Endothelial cell of umbilical vein (primary cell): ENCODE data around the gene ASTN1. TPM values are rescaled to one million over a fixed set of nuclear protein-coding genes. Genes with fewer than 3 reads are reported as not detected.

Source experiments
- BruUV-seq: library from RNA; stranded (reverse); fragments of 400-500 nt; replicated peaks from 2 replicates; lab custom pipeline; 2021; lab: Mats Ljungman, UMichigan
- CTCF ChIA-PET: fragments of 300-600, 350-600 bp; sonication (Branson Sonifier 250); formaldehyde crosslinking; loops from one replicate; lab custom pipeline; 2021; ENCODE audit warnings: antibody characterized with exemption, inconsistent platforms; lab: Charles Lee
- POLR2A ChIA-PET: fragments of 300-600, 350-600 bp; sonication (Branson Sonifier 250); formaldehyde crosslinking; loops from one replicate; lab custom pipeline; 2021; ENCODE audit warnings: antibody characterized with exemption, inconsistent platforms; lab: Charles Lee
- DNase-seq: peaks from one replicate; pipeline ENCODE4 v3.0.0-alpha.2; 2011; ENCODE audit warnings: low read depth, low spot score
- FAIRE-seq: peaks from 2 replicates; lab custom pipeline; 2011; peaks lifted over from hg19 to GRCh38; lab: Jason Lieb, UNC
- H2AFZ ChIP-seq: 2 replicates; pipeline ENCODE4 v1.6.0; 2012; ENCODE audit warnings: low read depth, low read length, control low read depth, inconsistent platforms
- H3K27ac ChIP-seq: 2 replicates; pipeline ENCODE4 v1.5.1; 2011; ENCODE audit warnings: low read depth, mild to moderate bottlenecking, control low read depth, low read length, moderate library complexity; ENCODE audit not compliant: insufficient read depth
- H3K27me3 ChIP-seq, 2 experiments: 2 replicates each; pipeline versions ENCODE4 v1.6.0 to v1.6.1; 2011; ENCODE audit warnings: low read length in 2 of 2, mixed read lengths in 1 of 2; ENCODE audit not compliant: control insufficient read depth in 2 of 2, insufficient read depth in 2 of 2
- H3K36me3 ChIP-seq, 2 experiments: 2 replicates in 1 of 2; 3 replicates in 1 of 2; pipeline ENCODE4 v1.5.1; 2011; ENCODE audit warnings: low read length in 2 of 2, mild to moderate bottlenecking in 1 of 2, moderate library complexity in 1 of 2; ENCODE audit not compliant: control insufficient read depth in 2 of 2, insufficient read depth in 2 of 2; ENCODE audit errors: extremely low read depth in 1 of 2
- H3K4me1 ChIP-seq: 3 replicates; pipeline ENCODE4 v1.5.1; 2011; ENCODE audit warnings: mild to moderate bottlenecking, low read length; ENCODE audit not compliant: control insufficient read depth, insufficient read depth; ENCODE audit errors: extremely low read depth
- H3K4me2 ChIP-seq: 2 replicates; pipeline ENCODE4 v1.6.1; 2011; ENCODE audit warnings: low read length, control low read depth, mixed read lengths; ENCODE audit not compliant: insufficient read depth
- H3K4me3 ChIP-seq, 3 experiments: fragments of 200-600 bp in 1 of 3; sonication (generic), shearing (Covaris generic) in 1 of 3; replicated peaks in 1 of 3; 2 replicates each; pipeline ENCODE4 v1.5.1; 2011 to 2016; ENCODE audit warnings: control low read depth in 3 of 3, low read length in 3 of 3, mild to moderate bottlenecking in 2 of 3, inconsistent platforms in 1 of 3, low read depth in 1 of 3, moderate library complexity in 1 of 3; ENCODE audit not compliant: insufficient read depth in 1 of 3
- H3K79me2 ChIP-seq: 2 replicates; pipeline ENCODE4 v1.6.0; 2012; ENCODE audit warnings: low read length, inconsistent platforms; ENCODE audit not compliant: control insufficient read depth, insufficient read depth
- H3K9ac ChIP-seq: replicated peaks from 2 replicates; pipeline ENCODE3; 2011; ENCODE audit warnings: low read length, control low read depth; ENCODE audit not compliant: insufficient read depth; ENCODE audit errors: extremely low read depth
- H3K9me1 ChIP-seq: replicated peaks from 3 replicates; pipeline ENCODE4 v1.6.0; 2011; ENCODE audit warnings: mild to moderate bottlenecking, low read length; ENCODE audit not compliant: control insufficient read depth, insufficient read depth; ENCODE audit errors: extremely low read depth
- H3K9me3 ChIP-seq: replicated peaks from 2 replicates; pipeline ENCODE4 v1.5.1; 2012; ENCODE audit warnings: low read length, inconsistent platforms; ENCODE audit not compliant: control insufficient read depth, insufficient read depth
- H4K20me1 ChIP-seq: replicated peaks from 2 replicates; pipeline ENCODE3; 2011; ENCODE audit warnings: mild to moderate bottlenecking, low read length; ENCODE audit not compliant: control insufficient read depth, insufficient read depth; ENCODE audit errors: extremely low read depth
- EZH2 ChIP-seq: IDR thresholded peaks from 2 replicates; pipeline ENCODE4 v1.6.1; 2012; ENCODE audit warnings: borderline replicate concordance, low read depth, mild to moderate bottlenecking, moderate library complexity, low read length, inconsistent platforms; ENCODE audit not compliant: severe bottlenecking
- FOS ChIP-seq: IDR thresholded peaks from 2 replicates; pipeline ENCODE4 v1.6.1; 2011; ENCODE audit warnings: mild to moderate bottlenecking, low read length, moderate library complexity, borderline replicate concordance; ENCODE audit not compliant: insufficient read depth
- GATA2 ChIP-seq: IDR thresholded peaks from 2 replicates; pipeline ENCODE4 v1.7.0; 2011; ENCODE audit warnings: low read depth, mild to moderate bottlenecking, moderate library complexity, mixed read lengths, low read length; ENCODE audit not compliant: insufficient read length, insufficient read depth
- JUN ChIP-seq: IDR thresholded peaks from 2 replicates; pipeline ENCODE4 v1.6.1; 2011; ENCODE audit warnings: borderline replicate concordance, low read depth; ENCODE audit not compliant: insufficient read length, insufficient read depth
- MYC ChIP-seq: IDR thresholded peaks from one replicate; pipeline ENCODE4 v1.6.1; 2011; ENCODE audit warnings: mild to moderate bottlenecking, low read depth, low read length
- POLR2A ChIP-seq: IDR thresholded peaks from 2 replicates; pipeline ENCODE4 v1.6.1; 2012; ENCODE audit warnings: low read depth, mild to moderate bottlenecking, control low read depth, low read length
- POLR2AphosphoS5 ChIP-seq: IDR thresholded peaks from 2 replicates; pipeline ENCODE4 v1.6.1; 2012; ENCODE audit warnings: low read depth, mild to moderate bottlenecking, control low read depth, low read length, moderate library complexity; ENCODE audit not compliant: insufficient read depth
- dilution Hi-C: fragments of 300-500 bp; cut with MboI; formaldehyde crosslinking; loops from one replicate; pipeline ENCODE4 v1.15.0; 2019; ENCODE audit warnings: low sequenced_read_pairs; ENCODE audit not compliant: extremely low pct_ligation_motif_present
- intact Hi-C: fragments of 100-400 bp; cut with micrococcal nuclease; formaldehyde crosslinking; loops from one replicate; pipeline ENCODE4 v1.10.0; 2022
- polyA plus RNA-seq, 4 experiments: library from polyadenylated mRNA; depleted of rRNA in 3 of 4; stranded (reverse) in 3 of 4; unstranded in 1 of 4; fragments of >200 nt; gene quantifications; 2 replicates each; pipeline versions ENCODE4 v1.2.1 to v1.2.3, GENCODE V29; 2011 to 2012; ENCODE audit warnings: missing spikeins in 1 of 4
- total RNA-seq: library from RNA; stranded (reverse); gene quantifications from 2 replicates; pipeline ENCODE4 v1.2.3, GENCODE V29; 2021
- TF ChIP-seq, protein P1 (sequence below), 2 donors: IDR thresholded peaks; 1 replicate in 1 of 2; 2 replicates in 1 of 2; pipeline ENCODE4 v1.5.1; 2011; ENCODE audit warnings: low read length in 2 of 2, mild to moderate bottlenecking in 2 of 2, moderate library complexity in 2 of 2, control low read depth in 1 of 2, inconsistent platforms in 1 of 2, low read depth in 1 of 2; ENCODE audit not compliant: insufficient read depth in 1 of 2; ENCODE audit errors: extremely low read depth in 1 of 2
- TF ChIP-seq, protein P2 (sequence below): IDR thresholded peaks from 2 replicates; pipeline ENCODE4 v1.6.1; 2011; ENCODE audit not compliant: insufficient read depth, insufficient read length

ASTN1 gene
- total and polyA plus RNA-seq, 2 donors (not counting 3 experiments of a cell fraction or from before 2014, with no cell fraction given): 0.04 TPM; not detected in 1

DNA sequence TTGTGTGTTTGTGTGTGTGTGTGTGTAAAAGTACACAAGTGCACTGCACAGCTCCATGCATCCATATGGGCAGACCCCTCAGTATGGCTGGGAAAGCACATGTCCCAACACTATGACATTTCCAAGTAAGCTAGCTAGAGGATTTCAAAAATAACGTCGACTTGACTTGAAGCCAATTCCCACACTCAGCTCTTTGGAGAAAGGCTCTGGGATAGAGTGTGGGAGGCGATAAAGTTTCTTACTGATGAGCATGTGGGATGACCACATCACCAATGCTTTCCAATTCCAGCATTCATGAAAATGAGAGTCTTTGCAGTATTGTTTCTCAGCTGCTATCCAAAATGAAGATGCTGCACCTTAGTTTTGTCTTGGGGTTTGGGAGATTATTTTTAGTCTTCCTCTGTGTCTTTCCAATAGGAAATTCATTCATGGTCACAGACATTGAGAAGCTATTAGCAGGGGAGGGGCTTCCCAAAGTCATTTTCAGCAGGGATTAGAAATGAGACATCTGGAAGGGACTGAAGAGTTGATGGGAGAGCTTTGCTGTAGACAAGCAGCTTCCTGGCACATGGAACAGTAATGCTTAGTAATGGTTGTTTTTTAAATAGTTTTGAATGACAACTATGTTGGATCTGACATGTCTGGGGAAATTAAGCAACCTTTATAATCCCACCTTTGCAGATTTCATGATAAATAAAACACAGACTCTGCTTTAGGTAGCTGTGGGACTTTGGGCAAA is 143.5 kb downstream of the ASTN1 start:
- Histone ChIP-seq H3K79me2 (no peaks in the 10 kb centered on the region), H2AFZ (no peak overlapping the region), H3K9ac (no peak overlapping the region), H3K4me3 (no peak overlapping the region), H4K20me1 (no peaks in the 10 kb centered on the region), H3K9me1 (no peaks in the 10 kb centered on the region), H3K4me1 (no peaks in the 10 kb centered on the region), H3K27ac (no peak overlapping the region), H3K4me2 (no peak overlapping the region), H3K9me3 (peaks cover 2% of the 10 kb centered on the region), H3K27me3 (no peaks in the 10 kb centered on the region), H3K36me3 (no peaks in the 10 kb centered on the region)
- ChIA-PET POLR2A (no interaction called here), CTCF (no interaction called here)
- FAIRE-seq (no peak), DNase-seq (no peak)
- dilution Hi-C loops: no loop called here
- TF ChIP-seq MYC: no peak
- TF ChIP-seq, protein P1, sequence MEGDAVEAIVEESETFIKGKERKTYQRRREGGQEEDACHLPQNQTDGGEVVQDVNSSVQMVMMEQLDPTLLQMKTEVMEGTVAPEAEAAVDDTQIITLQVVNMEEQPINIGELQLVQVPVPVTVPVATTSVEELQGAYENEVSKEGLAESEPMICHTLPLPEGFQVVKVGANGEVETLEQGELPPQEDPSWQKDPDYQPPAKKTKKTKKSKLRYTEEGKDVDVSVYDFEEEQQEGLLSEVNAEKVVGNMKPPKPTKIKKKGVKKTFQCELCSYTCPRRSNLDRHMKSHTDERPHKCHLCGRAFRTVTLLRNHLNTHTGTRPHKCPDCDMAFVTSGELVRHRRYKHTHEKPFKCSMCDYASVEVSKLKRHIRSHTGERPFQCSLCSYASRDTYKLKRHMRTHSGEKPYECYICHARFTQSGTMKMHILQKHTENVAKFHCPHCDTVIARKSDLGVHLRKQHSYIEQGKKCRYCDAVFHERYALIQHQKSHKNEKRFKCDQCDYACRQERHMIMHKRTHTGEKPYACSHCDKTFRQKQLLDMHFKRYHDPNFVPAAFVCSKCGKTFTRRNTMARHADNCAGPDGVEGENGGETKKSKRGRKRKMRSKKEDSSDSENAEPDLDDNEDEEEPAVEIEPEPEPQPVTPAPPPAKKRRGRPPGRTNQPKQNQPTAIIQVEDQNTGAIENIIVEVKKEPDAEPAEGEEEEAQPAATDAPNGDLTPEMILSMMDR (IDR thresholded peaks at IDR 0.05; ENCODE audit: extremely low read depth in 1 of 2, insufficient read depth in 1 of 2, low read depth in 1 of 2, low read length in 2 of 2): no peak
- no peak for TF ChIP-seq EZH2
- no peak for TF ChIP-seq GATA2
- no peak for TF ChIP-seq JUN
- TF ChIP-seq POLR2AphosphoS5: no peak
- no peak for TF ChIP-seq POLR2A
- TF ChIP-seq FOS: no peak
- TF ChIP-seq, protein P2, sequence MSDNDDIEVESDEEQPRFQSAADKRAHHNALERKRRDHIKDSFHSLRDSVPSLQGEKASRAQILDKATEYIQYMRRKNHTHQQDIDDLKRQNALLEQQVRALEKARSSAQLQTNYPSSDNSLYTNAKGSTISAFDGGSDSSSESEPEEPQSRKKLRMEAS: no peak
- intact Hi-C loops: no loop called here
- no TSS peak for BruUV-seq
